Neuron (in vitro differentiated cells): Measurements from ENCODE around the gene USP36.
A peak's percentile ranks its signal among the peaks of the same experiment; 100 is the strongest.
"Not testable (repeated sequence)": the region's sequence is repeated elsewhere in the genome, so short reads cannot be mapped to it uniquely, and the experiment has no call there.

Source experiments
- H2AFZ ChIP-seq: one replicate; pipeline ENCODE4 v1.6.1; 2013; ENCODE audit warnings: low read depth, mild to moderate bottlenecking, inconsistent platforms, low read length, moderate library complexity
- H3K27me3 ChIP-seq: one replicate; pipeline ENCODE4 v1.6.1; 2013; ENCODE audit warnings: low read length; ENCODE audit not compliant: insufficient read depth
- H3K36me3 ChIP-seq: one replicate; pipeline ENCODE4 v1.6.1; 2013; ENCODE audit warnings: low read length; ENCODE audit not compliant: insufficient read depth
- H3K4me1 ChIP-seq: one replicate; pipeline ENCODE4 v1.6.1; 2013; ENCODE audit warnings: low read length; ENCODE audit not compliant: insufficient read depth
- H3K4me3 ChIP-seq: 2 replicates; pipeline ENCODE4 v1.5.1; 2013; ENCODE audit warnings: mild to moderate bottlenecking, low read length, moderate library complexity
- H3K9me3 ChIP-seq: one replicate; pipeline ENCODE4 v1.6.1; 2013; ENCODE audit warnings: low read length

The USP36 gene

GRCh38 chr17:78840780-78841611, at the start of gene USP36:
Gene USP36 (minus strand): TSS chr17:78840814. CDS start chr17:78836363, 4,451 bp downstream.
- peak within 1 kb of the TSS; percentile 89 for H2AFZ ChIP-seq
- peaks cover 17% of the 10 kb centered on the region for H3K36me3 ChIP-seq
- no peaks in the 10 kb centered on the region for H3K9me3 ChIP-seq
- H3K27me3 ChIP-seq: no peaks in the 10 kb centered on the region
- peak within 1 kb of the TSS; percentile 67 for H3K4me3 ChIP-seq
- peaks cover 22% of the 10 kb centered on the region for H3K4me1 ChIP-seq

- not testable (repeated sequence) for H3K4me3 ChIP-seq, H3K36me3 ChIP-seq, H3K27me3 ChIP-seq, H2AFZ ChIP-seq, H3K9me3 ChIP-seq
- peaks cover 27% of the 10 kb centered on the region for H3K4me1 ChIP-seq
Observed at GRCh38 chr17:78890096-78890495, 49.5 kb upstream of the USP36 start.

GRCh38 chr17:78889531-78889930, 48.9 kb upstream of the USP36 start:
- H3K36me3 ChIP-seq: no peaks in the 10 kb centered on the region
- no peaks in the 10 kb centered on the region for H3K27me3 ChIP-seq

GRCh38 chr17:78888941-78889518, 48.4 kb upstream of the USP36 start:
- Histone ChIP-seq H3K4me1 (peaks cover 33% of the 10 kb centered on the region), H3K36me3 (no peaks in the 10 kb centered on the region), H2AFZ (no peak overlapping the region), H3K27me3 (no peaks in the 10 kb centered on the region), H3K4me3 (no peak overlapping the region), H3K9me3 (no peaks in the 10 kb centered on the region)

More at GRCh38 chr17:78889531-78889930, 48.9 kb upstream of the USP36 start:
- H2AFZ ChIP-seq: no peak overlapping the region
- no peaks in the 10 kb centered on the region for H3K9me3 ChIP-seq
- no peak overlapping the region for H3K4me3 ChIP-seq
- H3K4me1 ChIP-seq: peaks cover 30% of the 10 kb centered on the region

- H3K4me3 ChIP-seq: no peak overlapping the region
- peaks cover 36% of the 10 kb centered on the region for H3K4me1 ChIP-seq
- H3K36me3 ChIP-seq: no peaks in the 10 kb centered on the region
- H3K9me3 ChIP-seq: no peaks in the 10 kb centered on the region
- H2AFZ ChIP-seq: no peak overlapping the region
- H3K27me3 ChIP-seq: no peaks in the 10 kb centered on the region
Observed at GRCh38 chr17:78886954-78887353, 46.3 kb upstream of the USP36 start.

- Histone ChIP-seq H2AFZ (no peak overlapping the region), H3K4me1 (peaks cover 34% of the 10 kb centered on the region), H3K9me3 (no peaks in the 10 kb centered on the region), H3K27me3 (no peaks in the 10 kb centered on the region), H3K4me3 (no peak overlapping the region), H3K36me3 (peaks cover 4% of the 10 kb centered on the region)
Observed at GRCh38 chr17:78885956-78886355, 45.3 kb upstream of the USP36 start.

- Histone ChIP-seq H3K36me3 (peaks cover 4% of the 10 kb centered on the region), H3K4me3 (no peak overlapping the region), H3K9me3 (no peaks in the 10 kb centered on the region), H3K27me3 (no peaks in the 10 kb centered on the region), H2AFZ (no peak overlapping the region), H3K4me1 (peaks cover 34% of the 10 kb centered on the region)
Observed at GRCh38 chr17:78884876-78885667, 44.5 kb upstream of the USP36 start.

- Histone ChIP-seq H3K4me1 (peaks cover 34% of the 10 kb centered on the region), H3K4me3 (peak overlapping the region; percentile 30), H3K36me3 (peaks cover 4% of the 10 kb centered on the region), H2AFZ (no peak overlapping the region), H3K9me3 (no peaks in the 10 kb centered on the region), H3K27me3 (no peaks in the 10 kb centered on the region)
Observed at GRCh38 chr17:78884148-78884825, 43.7 kb upstream of the USP36 start.

GRCh38 chr17:78883533-78884131, 43.0 kb upstream of the USP36 start:
- H3K27me3 ChIP-seq: no peaks in the 10 kb centered on the region
- no peak overlapping the region for H2AFZ ChIP-seq
- H3K9me3 ChIP-seq: no peaks in the 10 kb centered on the region
- H3K36me3 ChIP-seq: peaks cover 4% of the 10 kb centered on the region
- H3K4me1 ChIP-seq: peaks cover 34% of the 10 kb centered on the region
- H3K4me3 ChIP-seq: peak overlapping the region; percentile 30

- H3K36me3 ChIP-seq: peaks cover 4% of the 10 kb centered on the region
- H3K4me1 ChIP-seq: peaks cover 34% of the 10 kb centered on the region
- no peak overlapping the region for H2AFZ ChIP-seq
- H3K27me3 ChIP-seq: no peaks in the 10 kb centered on the region
- H3K9me3 ChIP-seq: no peaks in the 10 kb centered on the region
- peak overlapping the region; percentile 30 for H3K4me3 ChIP-seq
Observed at GRCh38 chr17:78883089-78883532, 42.5 kb upstream of the USP36 start.

GRCh38 chr17:78882540-78883088, 42.0 kb upstream of the USP36 start:
- Histone ChIP-seq H3K36me3 (peaks cover 6% of the 10 kb centered on the region), H2AFZ (no peak overlapping the region), H3K9me3 (no peaks in the 10 kb centered on the region), H3K4me3 (no peak overlapping the region), H3K4me1 (peaks cover 34% of the 10 kb centered on the region), H3K27me3 (no peaks in the 10 kb centered on the region)

GRCh38 chr17:78879635-78880186, 39.1 kb upstream of the USP36 start:
- Histone ChIP-seq H3K4me3 (no peak overlapping the region), H3K27me3 (no peaks in the 10 kb centered on the region), H3K9me3 (peaks cover 2% of the 10 kb centered on the region), H3K4me1 (peaks cover 27% of the 10 kb centered on the region), H2AFZ (no peak overlapping the region), H3K36me3 (peaks cover 6% of the 10 kb centered on the region)
